Lung (tissue), 12 donors: Measurements from ENCODE around the gene TMEM247. TPM values are rescaled to one million over a fixed set of nuclear protein-coding genes. Genes with fewer than 3 reads are reported as not detected.

Experiments
- ATAC-seq: fragments of 200-7000 bp; cut with Tn5 transposase; one replicate; pipeline ENCODE4 v1.9.1; 2020; ENCODE audit warnings: moderate number of reproducible peaks; ENCODE audit not compliant: insufficient read depth, low FRiP score
- DNase-seq, 3 donors: peaks; one replicate each; pipeline ENCODE4 v3.0.0-alpha.2; 2013 to 2017
- H3K27ac ChIP-seq, 2 donors: one replicate each; pipeline ENCODE4 v1.5.1; 2013; ENCODE audit warnings: mild to moderate bottlenecking in 2 of 2, moderate library complexity in 2 of 2, control low read depth in 1 of 2, inconsistent platforms in 1 of 2, low read depth in 1 of 2, low read length in 1 of 2
- H3K27me3 ChIP-seq, 3 donors: one replicate each; pipeline ENCODE4 v1.5.1; 2013; ENCODE audit warnings: low read length in 2 of 3; ENCODE audit not compliant: control insufficient read depth in 3 of 3, insufficient read depth in 3 of 3
- H3K36me3 ChIP-seq, 4 donors: one replicate each; pipeline ENCODE4 v1.5.1; 2013; ENCODE audit warnings: low read length in 4 of 4, mild to moderate bottlenecking in 1 of 4, moderate library complexity in 1 of 4; ENCODE audit not compliant: control insufficient read depth in 4 of 4, insufficient read depth in 4 of 4
- H3K4me1 ChIP-seq, 5 donors: one replicate each; pipeline ENCODE4 v1.5.1; 2013; ENCODE audit warnings: low read length in 5 of 5, mild to moderate bottlenecking in 2 of 5, moderate library complexity in 1 of 5; ENCODE audit not compliant: control insufficient read depth in 5 of 5, insufficient read depth in 5 of 5
- H3K4me3 ChIP-seq: one replicate; pipeline ENCODE4 v1.5.1; 2013; ENCODE audit warnings: mild to moderate bottlenecking, control low read depth, moderate library complexity
- H3K9ac ChIP-seq, 2 donors: one replicate each; pipeline ENCODE4 v1.5.1; 2013; ENCODE audit warnings: low read length in 2 of 2, control low read depth in 1 of 2; ENCODE audit not compliant: insufficient read depth in 1 of 2
- H3K9me3 ChIP-seq, 4 donors: one replicate each; pipeline ENCODE4 v1.5.1; 2013; ENCODE audit warnings: low read length in 3 of 4, mild to moderate bottlenecking in 1 of 4, moderate library complexity in 1 of 4; ENCODE audit not compliant: control insufficient read depth in 4 of 4, insufficient read depth in 3 of 4
- CTCF ChIP-seq: IDR thresholded peaks from 2 replicates; pipeline ENCODE4 v1.5.1; 2012; ENCODE audit warnings: mild to moderate bottlenecking; ENCODE audit errors: control extremely low read depth, extremely low read depth
- WGBS, 2 donors: extraction: QIAGEN DNeasy Blood & Tissue Kit; methylation state at CpG; one replicate each; pipeline ENCODE4 v1.1.7; 2013; 5-methylcytosine and 5-hydroxymethylcytosine counted together
- polyA plus RNA-seq, 2 donors: library from polyadenylated mRNA; stranded (reverse); fragments of 200-250 nt; gene quantifications; one replicate each; pipeline ENCODE4 v1.2.1, GENCODE V29; 2013
- total RNA-seq, 2 donors: library from RNA; depleted of rRNA in 1 of 2; stranded (reverse); fragments of >200 nt in 1 of 2; gene quantifications; one replicate each; pipeline ENCODE4 v1.2.1, GENCODE V29; 2014 to 2021
- donor health status: control.
- donor health status: control.
- donor health status: Bipolar disorder and iron deficiency.
- donor health status: healthy.
- donor health status: DM: yes; HTN: yes; CAD: no.

TMEM247 gene
- total and polyA plus RNA-seq, 4 donors, result not detected

DNA sequence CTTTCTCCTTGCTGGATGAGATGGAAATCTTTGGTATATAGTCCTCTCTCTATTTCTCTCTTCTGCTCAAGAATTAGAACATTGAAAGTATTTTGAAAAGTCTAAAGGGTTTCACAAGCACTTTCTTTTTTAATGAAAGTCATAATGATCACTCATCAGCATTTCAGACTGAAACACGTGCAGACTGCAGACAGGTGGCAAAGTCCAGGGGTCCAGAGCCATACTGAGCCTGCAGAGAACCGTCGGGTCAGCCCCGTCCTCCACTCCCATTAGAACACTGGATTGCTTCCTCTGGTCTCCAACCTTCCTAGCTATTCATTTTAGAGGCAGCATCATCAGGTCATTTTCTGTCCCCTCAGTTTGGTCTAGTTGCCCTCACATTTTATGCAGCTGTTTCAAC is 3.1 kb downstream of the TMEM247 start:
- DNase-seq (no peak), ATAC-seq (no peak)
- H3K9me3 ChIP-seq, result no peaks in the 10 kb centered on the region
- H3K4me3 ChIP-seq, result no peak overlapping the region
- H3K27ac ChIP-seq, result no peak overlapping the region
- no peaks in the 10 kb centered on the region for H3K36me3 ChIP-seq
- no peak overlapping the region for H3K9ac ChIP-seq
- WGBS, 2 donors, result 93 to 95% methylated on average over 4 of the region's 4 CpGs
- no peak for TF ChIP-seq CTCF
- peaks cover 0 to 12% (median 0%) of the 10 kb centered on the region in 5 donors for H3K4me1 ChIP-seq
- no peaks in the 10 kb centered on the region for H3K27me3 ChIP-seq

DNA sequence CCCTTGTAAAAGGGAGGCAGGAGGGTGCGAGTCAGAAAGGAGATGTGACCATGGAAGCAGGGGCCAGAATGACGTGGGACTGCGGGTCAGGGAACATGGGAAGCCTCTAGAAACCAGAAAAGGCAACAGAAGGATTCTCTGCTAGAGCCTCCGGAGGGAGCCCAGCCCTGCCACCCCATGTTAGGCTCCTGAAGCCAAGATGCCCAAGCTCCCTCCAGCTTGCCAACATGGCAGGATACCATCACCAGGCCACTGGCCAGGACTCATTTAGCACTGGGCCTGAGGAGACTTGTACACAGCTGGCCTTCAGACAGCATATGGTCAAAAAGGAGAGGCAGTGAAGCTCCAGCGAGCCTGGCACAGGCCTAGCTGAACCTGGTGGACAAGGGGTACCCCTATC is 5.6 kb downstream of the TMEM247 start:
- no peak overlapping the region for H3K9ac ChIP-seq
- DNase-seq (no peak), ATAC-seq (no peak)
- no peak for TF ChIP-seq CTCF
- no peaks in the 10 kb centered on the region for H3K27me3 ChIP-seq
- H3K27ac ChIP-seq, result no peak overlapping the region
- H3K9me3 ChIP-seq, result no peaks in the 10 kb centered on the region
- peaks cover 0 to 13% (median 3%) of the 10 kb centered on the region in 5 donors for H3K4me1 ChIP-seq
- no peaks in the 10 kb centered on the region for H3K36me3 ChIP-seq
- WGBS, 2 donors, result 97 to 98% methylated on average over 5 of the region's 5 CpGs
- H3K4me3 ChIP-seq, result no peak overlapping the region

DNA sequence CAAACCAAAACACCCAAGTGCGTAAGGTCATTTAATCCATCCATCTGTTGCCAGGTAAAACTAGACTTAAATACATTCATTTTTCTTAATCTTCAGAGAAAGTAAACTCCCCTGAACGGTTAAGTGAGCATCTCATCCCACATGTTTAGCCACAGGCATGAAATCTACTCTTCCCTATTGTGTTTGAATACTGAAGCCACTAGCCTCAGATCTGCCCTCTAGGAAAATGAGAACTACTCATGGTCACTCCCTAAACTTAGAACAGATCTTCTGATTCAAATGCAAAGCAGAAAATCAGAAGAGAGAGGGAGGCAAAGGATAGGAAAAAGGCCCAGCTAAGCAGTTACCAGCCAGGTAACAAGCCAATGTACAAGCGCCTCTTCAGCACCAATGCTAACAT is 7.1 kb downstream of the TMEM247 start:
- Histone ChIP-seq H3K4me3 (no peak overlapping the region), H3K9me3 (no peaks in the 10 kb centered on the region), H3K27me3 (no peaks in the 10 kb centered on the region), H3K27ac (no peak overlapping the region), H3K4me1 (peaks cover 5 to 22% (median 6%) of the 10 kb centered on the region in 5 donors), H3K9ac (no peak overlapping the region), H3K36me3 (no peaks in the 10 kb centered on the region)
- whole genome bisulfite sequencing, 2 donors, result 90 to 91% methylated on average over 3 of the region's 3 CpGs
- TF ChIP-seq CTCF, result no peak
- ATAC-seq, result no peak
- DNase-seq, result no peak

DNA sequence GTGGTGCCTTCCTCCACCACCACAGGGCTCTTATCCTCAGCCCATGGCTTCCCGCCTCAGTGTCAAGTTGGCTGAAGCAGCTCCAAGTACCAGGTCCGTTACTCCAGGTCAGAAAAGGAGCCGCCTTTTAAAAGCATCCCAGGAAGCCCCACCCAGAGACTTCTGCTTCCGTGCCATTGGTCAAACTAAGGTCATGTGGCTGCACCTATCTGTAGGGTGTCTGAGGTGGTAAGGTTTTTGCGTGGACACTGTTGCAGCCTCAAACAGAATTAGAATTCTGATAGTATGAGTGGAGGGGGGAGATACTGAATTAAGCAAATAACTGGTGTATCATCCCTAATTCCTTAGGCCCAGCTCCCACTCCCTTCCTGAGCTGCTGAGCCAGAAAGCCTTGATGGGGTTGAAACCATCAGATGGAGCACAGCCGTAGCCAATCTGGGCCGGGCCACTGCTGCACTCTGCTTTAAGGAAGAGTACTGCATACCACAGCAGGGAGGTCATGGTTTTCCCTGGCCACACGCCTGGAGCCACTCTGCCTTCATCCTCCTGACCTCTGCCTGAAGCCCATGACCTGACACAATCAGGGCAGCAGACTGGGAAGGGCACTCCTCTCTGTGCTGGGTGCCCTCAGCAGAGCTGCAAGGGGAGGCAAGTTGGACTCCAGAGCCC is 8.4 kb downstream of the TMEM247 start:
- Histone ChIP-seq H3K27ac (peak overlapping the region; percentile 4 to 60), H3K9me3 (no peaks in the 10 kb centered on the region), H3K9ac (no peak overlapping the region), H3K4me3 (no peak overlapping the region), H3K27me3 (no peaks in the 10 kb centered on the region), H3K36me3 (no peaks in the 10 kb centered on the region), H3K4me1 (peaks cover 5 to 22% (median 6%) of the 10 kb centered on the region in 5 donors)
- DNase-seq (peak in 1 of 3 donors; percentile 37), ATAC-seq (peak; percentile 75)
- WGBS, 2 donors, result 65 to 83% methylated on average over 8 of the region's 8 CpGs
- no peak for TF ChIP-seq CTCF
